Stimulated activated CD4-positive, alpha-beta T cell treated with anti-CD3 and anti-CD28 coated beads, TNF-alpha, amount 100 ng/mL, for 48 hours (primary cell): ENCODE measurements around the gene DAW1.
"Not testable (repeated sequence)": the region's sequence is repeated elsewhere in the genome, so short reads cannot be mapped to it uniquely, and the experiment has no call there.

Source experiments
- DNase-seq, 3 donors: peaks; one replicate each; pipeline ENCODE4 v3.0.0-alpha.2; 2020; ENCODE audit warnings: low read depth in 3 of 3

The DAW1 gene

DNA sequence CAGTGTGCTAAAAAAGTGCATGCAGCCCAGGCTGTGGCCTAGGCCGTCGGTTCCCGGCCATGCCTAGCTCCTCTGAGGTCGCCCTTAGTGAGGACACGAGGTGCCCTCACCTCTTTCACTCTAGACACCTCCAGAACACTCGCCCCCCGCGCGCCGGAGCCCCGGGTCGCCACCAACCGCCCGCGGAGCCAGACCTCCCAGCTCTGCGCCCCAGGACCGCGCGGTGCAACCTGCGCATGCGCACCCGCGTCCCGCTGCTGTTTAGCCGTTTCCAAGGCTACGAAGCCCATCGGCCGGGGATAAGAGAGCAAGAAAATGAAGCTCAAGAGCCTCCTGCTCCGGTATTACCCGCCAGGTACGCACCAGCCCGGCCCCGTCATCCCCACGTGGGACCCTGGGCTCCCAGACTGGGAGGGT, at the start of gene DAW1:
DAW1 (plus strand) TSS at position 257 of the 417 bp plus-strand sequence; CDS start at position 316, 59 bp downstream.
- DNase-seq = peak in 2 of 3 donors; percentile 26 to 27

GRCh38 chr2:227822416-227823003, 48.9 kb upstream of the DAW1 start:
- DNase-seq = no peak

DNA sequence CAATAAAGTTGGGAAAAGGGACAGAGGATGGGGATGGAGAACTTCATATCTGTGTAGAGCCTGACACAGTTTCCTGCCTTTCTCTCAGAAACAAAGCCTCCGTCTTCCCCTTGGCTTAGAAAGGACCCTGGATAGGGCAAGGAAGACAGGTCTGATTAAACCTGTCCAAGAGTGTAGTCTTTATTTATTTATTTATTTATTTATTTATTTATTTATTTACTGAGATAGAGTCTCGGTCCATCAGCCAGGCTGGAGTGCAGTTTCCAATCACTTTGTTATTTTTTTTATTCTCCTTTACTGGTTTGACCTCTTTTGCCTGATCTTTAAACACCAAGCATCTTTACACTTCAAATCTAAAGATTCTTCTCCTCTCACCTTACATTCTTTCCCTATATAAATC, 47.5 kb upstream of the DAW1 start:
- no peak for DNase-seq

DNA sequence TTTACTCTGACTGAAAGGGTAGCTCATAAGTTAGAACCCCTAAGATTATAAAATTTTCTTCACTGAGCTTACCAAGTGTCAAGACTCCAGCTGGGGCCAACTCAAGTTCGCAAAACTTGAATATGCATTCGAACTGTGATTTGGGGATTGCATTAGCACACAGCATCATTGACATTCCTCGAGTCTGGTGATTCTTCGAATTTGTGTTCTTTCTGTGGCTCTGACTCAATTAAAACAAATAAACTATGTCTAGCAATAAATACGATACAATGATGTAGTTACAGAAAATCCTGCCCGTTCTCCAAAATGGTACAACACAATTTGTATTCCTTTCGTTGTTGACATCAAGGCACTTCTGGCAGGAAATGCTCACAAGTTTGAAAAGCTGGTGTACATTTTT, 46.7 kb upstream of the DAW1 start:
- DNase-seq = no peak

GRCh38 chr2:227826019-227826521, 45.4 kb upstream of the DAW1 start:
- no peak for DNase-seq

- no peak for DNase-seq
These were observed 44.9 kb upstream of the DAW1 start for GRCh38 chr2:227826563-227826962.

DNA sequence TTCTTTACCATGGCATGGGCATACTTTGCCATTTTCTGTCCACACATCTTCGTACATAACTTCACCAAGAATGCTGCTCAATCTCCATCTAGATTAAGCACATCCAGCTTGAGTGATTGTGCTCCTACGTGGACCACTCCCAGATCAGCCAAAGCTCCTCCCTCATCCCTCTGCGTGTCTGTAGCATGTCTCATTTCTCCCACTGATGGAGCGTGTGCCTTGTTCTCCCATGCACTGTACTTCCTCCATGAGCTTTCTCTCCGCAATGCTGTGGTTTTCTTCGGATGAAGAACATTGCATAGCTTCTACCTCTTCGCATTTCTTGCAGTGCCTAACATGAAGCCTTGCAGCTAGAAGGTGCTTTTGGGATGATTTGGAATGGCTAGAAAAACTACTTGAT, 44.3 kb upstream of the DAW1 start:
- no peak for DNase-seq

DNA sequence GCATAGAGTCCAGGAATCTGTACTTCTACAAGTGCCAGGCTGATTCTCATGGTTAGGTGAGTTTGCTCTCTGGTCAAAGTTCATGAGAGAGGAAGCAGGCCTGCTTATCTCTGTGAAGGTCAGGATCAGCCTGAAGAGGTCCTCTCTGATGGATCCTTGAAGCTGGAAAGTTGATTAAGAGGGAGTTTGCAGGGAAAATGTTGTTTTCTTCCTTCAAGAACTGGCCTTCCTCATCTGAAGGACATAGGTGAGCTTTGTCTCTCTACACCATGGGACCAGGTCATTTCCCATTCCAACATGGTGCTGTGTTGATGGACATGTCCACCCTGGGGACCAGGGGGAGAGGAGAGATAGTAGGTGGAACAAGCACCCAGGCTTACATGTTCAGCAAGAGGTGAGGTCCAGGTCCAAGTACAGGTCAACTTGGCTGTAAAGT, 42.9 kb upstream of the DAW1 start:
- DNase-seq = no peak

DNA sequence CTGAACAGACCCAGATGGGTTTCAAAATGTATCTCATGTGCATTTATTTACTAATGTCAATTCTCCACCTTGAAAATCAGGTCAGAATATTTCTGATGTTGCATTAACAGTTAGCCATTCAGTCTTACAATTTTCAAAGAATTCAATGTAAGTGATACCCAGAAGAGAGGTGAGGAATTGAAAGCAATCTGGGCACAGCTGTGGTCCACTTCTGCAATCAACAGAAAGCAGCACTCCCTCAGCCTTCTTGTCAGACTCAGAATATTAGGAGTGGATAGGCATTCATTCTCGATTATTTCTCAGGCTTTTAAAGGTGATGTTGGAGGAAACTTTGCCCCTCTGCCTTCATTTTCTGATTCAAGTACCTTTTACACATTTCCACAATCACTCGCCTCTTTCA, 42.1 kb upstream of the DAW1 start:
- DNase-seq = no peak

GRCh38 chr2:227834423-227834822, 37.0 kb upstream of the DAW1 start:
- no peak for DNase-seq

DNA sequence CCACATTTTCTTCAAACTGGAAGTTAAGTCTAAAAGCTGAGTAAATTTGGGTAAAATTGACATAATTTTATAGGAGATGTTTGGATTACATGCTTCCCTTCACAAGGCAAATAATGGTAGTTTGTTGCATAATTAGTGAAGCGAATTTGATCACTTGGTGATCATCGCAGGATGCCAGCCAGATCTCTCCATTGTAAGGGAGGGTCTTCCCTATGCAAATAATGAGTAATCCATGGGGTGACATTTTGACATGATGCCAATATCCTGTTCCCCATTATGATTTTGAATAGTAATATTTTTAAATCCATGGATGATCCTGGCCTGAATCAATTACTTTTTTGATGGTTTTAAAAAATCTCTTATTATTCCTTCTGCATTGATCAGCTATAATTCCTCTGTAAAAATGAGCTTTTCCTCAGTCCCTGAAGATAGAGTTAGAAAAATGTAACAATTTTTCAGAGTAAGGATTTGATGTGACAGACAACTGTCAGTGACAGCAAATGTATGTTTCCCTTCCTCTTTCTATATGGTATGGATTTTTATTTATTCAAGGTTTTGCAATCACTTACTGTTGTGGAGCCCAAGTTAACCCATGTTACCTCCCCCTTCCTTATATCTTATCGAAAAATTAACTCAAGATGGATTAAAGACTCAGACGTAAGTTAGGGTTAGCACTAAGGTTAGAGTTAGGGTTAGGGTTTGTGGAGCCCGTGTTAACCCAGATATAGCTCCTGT, 36.3 kb upstream of the DAW1 start:
- no peak for DNase-seq

DNA sequence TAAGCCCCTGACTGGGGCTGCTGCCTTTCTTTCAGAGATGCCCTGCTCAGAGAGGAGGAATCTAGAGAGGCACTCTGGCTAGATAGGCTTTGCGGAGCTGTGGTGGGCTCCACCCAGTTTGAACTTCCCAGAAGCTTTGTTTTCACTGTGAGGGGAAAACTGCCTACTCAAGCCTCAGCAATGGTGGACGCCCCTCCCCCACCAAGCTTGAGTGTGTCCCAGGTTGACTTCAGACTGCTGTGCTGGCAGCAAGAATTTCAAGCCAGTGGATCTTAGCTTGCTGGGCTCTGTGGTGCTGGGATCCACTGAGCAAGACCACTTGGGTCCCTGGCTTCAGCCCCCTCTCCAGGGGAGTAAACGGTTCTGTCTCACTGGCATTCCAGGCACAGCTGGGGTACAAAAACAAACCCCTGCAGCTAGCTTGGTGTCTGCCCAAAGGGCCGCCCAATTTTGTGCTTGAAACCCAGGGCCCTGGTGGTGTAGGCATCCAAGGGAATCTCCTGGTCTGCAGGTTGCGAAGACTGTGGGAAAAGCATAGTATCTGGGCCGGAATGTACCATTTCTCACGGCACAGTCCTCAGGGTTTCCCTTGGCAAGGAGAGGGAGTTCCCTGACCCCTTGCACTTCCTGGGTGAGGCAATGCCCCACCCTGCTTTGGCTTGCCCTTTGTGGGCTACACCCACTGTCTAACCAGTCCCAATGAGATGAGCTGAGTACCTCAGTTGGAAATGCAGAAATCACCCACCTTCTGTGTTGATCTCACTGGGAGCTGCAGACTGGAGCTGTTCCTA, 31.9 kb upstream of the DAW1 start:
- not testable (repeated sequence) for DNase-seq

DNA sequence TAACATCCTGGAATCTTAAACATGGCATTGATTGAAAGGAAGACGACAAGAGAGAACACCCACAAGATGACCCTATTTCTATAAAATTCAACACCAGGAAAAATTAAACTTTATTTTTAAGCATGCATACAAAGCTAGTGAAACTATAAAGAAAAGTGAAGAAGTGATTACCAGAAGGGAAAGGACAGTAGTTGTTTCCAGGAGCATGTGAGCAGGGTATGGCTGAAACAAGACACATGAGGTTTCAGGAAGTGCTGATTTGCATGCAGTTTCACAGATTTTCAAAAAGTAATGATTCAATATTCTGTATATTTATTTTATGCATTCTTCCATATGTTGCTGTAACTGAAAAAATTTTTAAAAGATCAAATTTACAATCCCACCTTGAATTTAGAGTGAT, 24.6 kb upstream of the DAW1 start:
- DNase-seq = no peak

DNA sequence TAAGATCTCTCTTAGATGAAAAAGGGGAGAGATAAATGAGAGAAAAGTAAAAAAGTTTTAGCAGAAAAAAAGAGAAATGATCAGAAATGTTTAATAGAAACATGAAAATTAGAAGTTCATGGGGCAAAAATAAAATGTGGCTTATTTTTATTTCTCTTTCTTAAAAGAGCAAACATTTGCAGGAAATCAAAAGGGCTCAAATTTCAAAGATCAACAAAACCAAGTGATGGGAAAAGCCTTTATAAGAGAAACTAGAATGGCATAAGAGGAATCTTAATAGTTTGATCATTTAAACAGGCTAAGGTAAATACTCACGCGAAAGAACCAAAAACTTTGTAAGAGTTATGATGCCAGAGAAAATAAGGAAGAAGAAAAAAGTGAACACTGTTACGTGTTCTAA, 23.3 kb upstream of the DAW1 start:
- no peak for DNase-seq

DNA sequence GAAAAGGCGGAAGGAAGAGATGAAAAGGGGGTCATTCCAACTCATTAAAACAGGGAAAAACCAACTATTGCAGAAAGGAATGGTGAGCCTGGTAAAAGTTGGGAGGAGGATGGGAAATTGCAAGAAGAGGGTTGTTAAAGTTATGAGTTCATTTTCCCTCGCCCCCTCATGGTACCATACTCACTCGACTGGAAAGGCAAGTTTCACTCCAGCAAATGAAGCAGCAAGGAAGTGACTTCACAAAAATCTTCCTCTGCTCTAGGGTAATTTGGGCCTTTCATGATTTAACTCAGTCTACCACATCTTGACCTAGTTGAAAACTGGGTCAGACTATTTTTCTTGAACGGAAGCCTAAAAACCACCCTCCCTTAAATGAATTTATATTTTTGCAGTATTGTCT, 22.8 kb upstream of the DAW1 start:
- DNase-seq = no peak

GRCh38 chr2:227849906-227850305, 21.5 kb upstream of the DAW1 start:
- DNase-seq = no peak

GRCh38 chr2:227853204-227853629, 18.2 kb upstream of the DAW1 start:
- no peak for DNase-seq

- DNase-seq = no peak
These were observed 17.6 kb upstream of the DAW1 start for GRCh38 chr2:227853765-227854271.

GRCh38 chr2:227855440-227855839, 16.0 kb upstream of the DAW1 start:
- no peak for DNase-seq

DNA sequence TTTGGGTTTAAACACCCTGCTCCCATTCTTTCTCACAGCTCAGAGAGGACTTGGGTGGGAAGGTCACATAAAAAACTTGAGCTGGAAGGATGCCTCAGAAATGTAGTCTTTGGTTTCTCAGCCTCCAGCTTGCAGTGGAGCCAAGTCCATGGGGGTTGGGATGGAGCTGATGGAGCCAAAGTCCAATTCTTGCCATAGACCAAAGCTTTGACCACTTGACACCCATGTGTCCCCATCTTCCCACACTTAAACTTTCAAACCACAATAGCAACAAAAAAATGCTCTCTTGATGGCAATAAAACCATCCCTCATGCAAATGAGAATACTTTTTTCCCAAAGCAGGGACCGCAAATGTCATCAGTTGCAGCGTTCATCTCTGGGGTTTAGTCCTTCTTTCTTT, 14.7 kb upstream of the DAW1 start:
- DNase-seq = no peak

- DNase-seq = no peak
These were observed 11.2 kb upstream of the DAW1 start for GRCh38 chr2:227860221-227860641.

GRCh38 chr2:227861011-227861410, 10.4 kb upstream of the DAW1 start:
- no peak for DNase-seq
